ENCODE results near the gene FBXO22.
"Not testable (repeated sequence)": the region's sequence is repeated elsewhere in the genome, so short reads cannot be mapped to it uniquely, and the experiment has no call there.

The FBXO22 gene

GRCh38 chr15:75984706-75985105 lies 81.0 kb downstream of the FBXO22 start:
- not testable (repeated sequence) for DNase-seq

DNA sequence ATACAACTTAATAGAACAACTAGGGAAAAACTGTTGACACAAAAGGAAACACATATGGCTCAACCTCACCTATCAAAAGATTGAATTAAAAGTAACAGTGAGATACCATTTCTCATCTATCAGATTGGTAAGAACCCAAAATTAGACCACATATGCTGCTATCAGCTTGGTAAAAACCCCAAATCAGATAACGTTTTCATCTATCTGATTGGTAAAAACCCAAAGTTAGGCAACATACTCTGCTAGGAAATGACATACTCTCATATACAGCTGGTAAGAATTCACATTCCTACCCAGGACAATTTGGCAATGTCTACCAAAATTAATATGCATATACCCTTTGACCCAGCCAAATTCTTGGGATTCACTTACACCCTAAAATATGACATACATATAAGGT lies 82.3 kb downstream of the FBXO22 start:
- DNase-seq: no peak

GRCh38 chr15:75989045-75989444 lies 85.4 kb downstream of the FBXO22 start:
- no peak for DNase-seq

GRCh38 chr15:75989875-75990274 lies 86.2 kb downstream of the FBXO22 start:
- no peak for DNase-seq
